Breast epithelium (tissue), 3 donors: Measurements from ENCODE around the gene ESPN.

Source experiments
- CTCF ChIP-seq, 3 donors: fragments of 450-650 bp; IDR thresholded peaks; one replicate each; pipeline ENCODE4 v1.5.1; 2016 to 2017; ENCODE audit warnings: antibody characterized with exemption in 3 of 3, mild to moderate bottlenecking in 3 of 3, moderate library complexity in 3 of 3
- POLR2A ChIP-seq: fragments of 450-650 bp; IDR thresholded peaks from one replicate; pipeline ENCODE4 v1.6.1; 2016; ENCODE audit warnings: antibody characterized with exemption, mild to moderate bottlenecking, moderate library complexity

- TF ChIP-seq CTCF (IDR thresholded peaks at IDR 0.05) (no peak), POLR2A (no peak)
Observed at GRCh38 chr1:6496365-6496721, 71.8 kb downstream of the ESPN start.
